Fibroblast of peridontal ligament (primary cell): ENCODE measurements around the gene NCKAP5.

Source experiments
- DNase-seq: peaks from one replicate; pipeline ENCODE4 v3.0.0-alpha.2; 2010; ENCODE audit errors: extremely low read depth

The NCKAP5 gene

GRCh38 chr2:133422931-133423351, 145.3 kb downstream of the NCKAP5 start:
- DNase-seq = no peak

- DNase-seq = peak; percentile 36
Observed at GRCh38 chr2:133421516-133422324, 146.5 kb downstream of the NCKAP5 start.

- DNase-seq = no peak
Observed at GRCh38 chr2:133420788-133421187, 147.5 kb downstream of the NCKAP5 start.

GRCh38 chr2:133418671-133419070, 149.6 kb downstream of the NCKAP5 start:
- no peak for DNase-seq

- DNase-seq = no peak
Observed at GRCh38 chr2:133418021-133418420, 150.2 kb downstream of the NCKAP5 start.

- DNase-seq = no peak
Observed at GRCh38 chr2:133417415-133417814, 150.8 kb downstream of the NCKAP5 start.

GRCh38 chr2:133416736-133417135, 151.5 kb downstream of the NCKAP5 start:
- no peak for DNase-seq

- DNase-seq = no peak
Observed at GRCh38 chr2:133416146-133416545, 152.1 kb downstream of the NCKAP5 start.

- no peak for DNase-seq
Observed at GRCh38 chr2:133415210-133415876, 152.9 kb downstream of the NCKAP5 start.

GRCh38 chr2:133414486-133415209, 153.6 kb downstream of the NCKAP5 start:
- DNase-seq = peak; percentile 42

GRCh38 chr2:133413863-133414262, 154.4 kb downstream of the NCKAP5 start:
- DNase-seq = no peak

- no peak for DNase-seq
Observed at GRCh38 chr2:133412694-133413093, 155.6 kb downstream of the NCKAP5 start.

GRCh38 chr2:133411857-133412256, 156.4 kb downstream of the NCKAP5 start:
- DNase-seq = no peak

GRCh38 chr2:133411101-133411500, 157.2 kb downstream of the NCKAP5 start:
- no peak for DNase-seq

- no peak for DNase-seq
Observed at GRCh38 chr2:133409581-133410285, 158.5 kb downstream of the NCKAP5 start.

GRCh38 chr2:133408671-133409070, 159.6 kb downstream of the NCKAP5 start:
- no peak for DNase-seq

- DNase-seq = no peak
Observed at GRCh38 chr2:133407341-133407740, 160.9 kb downstream of the NCKAP5 start.

- no peak for DNase-seq
Observed at GRCh38 chr2:133405252-133405651, 163.0 kb downstream of the NCKAP5 start.

- no peak for DNase-seq
Observed at GRCh38 chr2:133400411-133400810, 167.9 kb downstream of the NCKAP5 start.

- DNase-seq = no peak
Observed at GRCh38 chr2:133393895-133394294, 174.4 kb downstream of the NCKAP5 start.

- peak; percentile 40 for DNase-seq
Observed at GRCh38 chr2:133390156-133390555, 178.1 kb downstream of the NCKAP5 start.

GRCh38 chr2:133389569-133389968, 178.7 kb downstream of the NCKAP5 start:
- DNase-seq = no peak
